Measurements from ENCODE around the gene DIAPH3. TPM values are rescaled to one million over a fixed set of nuclear protein-coding genes. Genes with fewer than 3 reads are reported as not detected.

DIAPH3 gene
- total RNA-seq, 4 donors from 2014 or later = 0.31 to 2.0 (median 1.1) TPM

GRCh38 chr13:60167121-60167520, 3.4 kb upstream of the DIAPH3 start:
- DNase-seq (ENCODE audit: low spot score) (no peak), ATAC-seq (ENCODE audit: low FRiP score) (no peak)
- TF ChIP-seq, protein P1, sequence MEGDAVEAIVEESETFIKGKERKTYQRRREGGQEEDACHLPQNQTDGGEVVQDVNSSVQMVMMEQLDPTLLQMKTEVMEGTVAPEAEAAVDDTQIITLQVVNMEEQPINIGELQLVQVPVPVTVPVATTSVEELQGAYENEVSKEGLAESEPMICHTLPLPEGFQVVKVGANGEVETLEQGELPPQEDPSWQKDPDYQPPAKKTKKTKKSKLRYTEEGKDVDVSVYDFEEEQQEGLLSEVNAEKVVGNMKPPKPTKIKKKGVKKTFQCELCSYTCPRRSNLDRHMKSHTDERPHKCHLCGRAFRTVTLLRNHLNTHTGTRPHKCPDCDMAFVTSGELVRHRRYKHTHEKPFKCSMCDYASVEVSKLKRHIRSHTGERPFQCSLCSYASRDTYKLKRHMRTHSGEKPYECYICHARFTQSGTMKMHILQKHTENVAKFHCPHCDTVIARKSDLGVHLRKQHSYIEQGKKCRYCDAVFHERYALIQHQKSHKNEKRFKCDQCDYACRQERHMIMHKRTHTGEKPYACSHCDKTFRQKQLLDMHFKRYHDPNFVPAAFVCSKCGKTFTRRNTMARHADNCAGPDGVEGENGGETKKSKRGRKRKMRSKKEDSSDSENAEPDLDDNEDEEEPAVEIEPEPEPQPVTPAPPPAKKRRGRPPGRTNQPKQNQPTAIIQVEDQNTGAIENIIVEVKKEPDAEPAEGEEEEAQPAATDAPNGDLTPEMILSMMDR (IDR thresholded peaks at IDR 0.05) = no peak

- TF ChIP-seq, protein P1 (IDR thresholded peaks at IDR 0.05) = no peak
- ATAC-seq (ENCODE audit: low FRiP score) (no peak), DNase-seq (ENCODE audit: low spot score) (no peak)
Measured at GRCh38 chr13:60165391-60166099, 1.8 kb upstream of the DIAPH3 start.

DNA sequence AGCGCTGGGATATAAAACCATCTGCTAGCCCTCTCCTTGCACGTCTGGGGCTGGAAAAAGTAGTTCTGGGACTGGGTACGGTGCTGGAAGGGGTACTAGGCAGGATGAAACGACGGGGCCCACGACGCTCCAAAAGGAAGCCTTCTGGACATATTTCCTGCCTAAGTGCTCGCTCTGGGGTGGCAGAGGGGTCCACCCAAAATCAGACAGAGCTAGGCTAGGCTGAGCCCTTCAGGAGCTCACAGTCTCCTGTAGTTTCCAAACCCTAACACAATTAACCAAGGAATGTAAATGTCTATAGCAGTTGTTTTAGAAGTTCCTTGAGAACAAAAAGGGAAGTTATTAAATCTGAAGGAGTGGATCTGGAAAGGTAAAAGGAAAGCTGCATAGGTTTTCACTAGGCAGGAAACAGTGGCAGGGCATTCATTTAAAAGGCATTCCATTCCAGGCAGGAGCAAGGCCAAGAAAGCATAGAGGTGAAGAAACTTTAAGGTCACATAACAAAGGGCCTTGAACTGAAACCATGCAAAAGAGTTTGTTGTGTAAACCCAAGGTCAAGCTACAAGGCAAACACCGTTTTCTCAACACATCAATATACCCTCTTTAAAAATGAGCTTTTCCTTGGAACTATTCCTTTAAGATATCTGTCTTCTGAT, 634 bp upstream of the DIAPH3 start:
- DNase-seq (ENCODE audit: low spot score) = no peak
- ATAC-seq (ENCODE audit: low FRiP score) = peak; percentile 25
- TF ChIP-seq, protein P1 (IDR thresholded peaks at IDR 0.05) = no peak

- TF ChIP-seq, protein P1 (IDR thresholded peaks at IDR 0.05) = no peak
- DNase-seq (ENCODE audit: low spot score) (no peak), ATAC-seq (ENCODE audit: low FRiP score) (no peak)
Measured at GRCh38 chr13:60162096-60162495, 1.6 kb downstream of the DIAPH3 start.

GRCh38 chr13:60158321-60158801, 5.4 kb downstream of the DIAPH3 start:
- TF ChIP-seq, protein P1 (IDR thresholded peaks at IDR 0.05) = no peak
- DNase-seq (ENCODE audit: low spot score) (no peak), ATAC-seq (ENCODE audit: low FRiP score) (no peak)

- no peak for ATAC-seq (ENCODE audit: low FRiP score)
- TF ChIP-seq, protein P1 (IDR thresholded peaks at IDR 0.05) = no peak
- no peak for DNase-seq (ENCODE audit: low spot score)
Measured at GRCh38 chr13:60155978-60156377, 7.8 kb downstream of the DIAPH3 start.

GRCh38 chr13:60152904-60153303, 10.8 kb downstream of the DIAPH3 start:
- ATAC-seq (ENCODE audit: low FRiP score) = no peak
- DNase-seq (ENCODE audit: low spot score) = no peak
- TF ChIP-seq, protein P1 (IDR thresholded peaks at IDR 0.05) = no peak

Measured in omental fat pad (tissue), 4 donors.